LNCAP (cell line): ENCODE data around the gene CEP112.

Source experiments
- CTCF ChIP-seq: fragments of 450-650 bp; IDR thresholded peaks from 2 replicates; pipeline ENCODE4 v1.5.1; 2017; ENCODE audit warnings: mild to moderate bottlenecking

CEP112 gene

GRCh38 chr17:65664696-65665095 is 527.2 kb downstream of the CEP112 start:
- no peak for TF ChIP-seq CTCF

GRCh38 chr17:65664266-65664665 is 527.7 kb downstream of the CEP112 start:
- no peak for TF ChIP-seq CTCF

GRCh38 chr17:65662196-65662595 is 529.7 kb downstream of the CEP112 start:
- TF ChIP-seq CTCF, result no peak

- no peak for TF ChIP-seq CTCF
Measured at GRCh38 chr17:65660947-65661346, 531.0 kb downstream of the CEP112 start.

- TF ChIP-seq CTCF, result no peak
Measured at GRCh38 chr17:65660078-65660477, 531.9 kb downstream of the CEP112 start.

- no peak for TF ChIP-seq CTCF
Measured at GRCh38 chr17:65659512-65659911, 532.4 kb downstream of the CEP112 start.

GRCh38 chr17:65657251-65657828 is 534.6 kb downstream of the CEP112 start:
- no peak for TF ChIP-seq CTCF
